HCT116 (cell line): ENCODE results near the gene SNAPC4. TPM values are rescaled to one million over a fixed set of nuclear protein-coding genes. Genes with fewer than 3 reads are reported as not detected.

Experiments
- ATAC-seq: fragments of 200-7000 bp; cut with Tn5 transposase; 2 replicates; pipeline ENCODE4 v1.9.1; 2020; ENCODE audit warnings: mild to moderate bottlenecking, moderate library complexity
- BruUV-seq: library from RNA; stranded (reverse); fragments of 400-500 nt; replicated peaks from 2 replicates; lab custom pipeline; 2021; lab: Mats Ljungman, UMichigan
- CTCF ChIA-PET: fragments of 300-600 bp; sonication (Branson Sonifier 250); formaldehyde crosslinking; loops from one replicate; lab custom pipeline; 2021; ENCODE audit warnings: antibody characterized with exemption; lab: Charles Lee
- POLR2A ChIA-PET: fragments of 300-600, 350-600 bp; sonication (Branson Sonifier 250); formaldehyde crosslinking; loops from one replicate; lab custom pipeline; 2021; ENCODE audit warnings: antibody characterized with exemption; lab: Charles Lee
- RAD21 ChIA-PET, 2 experiments: fragments of 300-600 bp; sonication (Branson Sonifier 250); formaldehyde crosslinking; loops; one replicate each; lab custom pipeline; 2023; ENCODE audit warnings: low total read pairs in 2 of 2; ENCODE audit not compliant: uncharacterized antibody in 2 of 2, unreplicated experiment in 2 of 2, low non-redundant PET in 1 of 2; lab: Charles Lee
- DNase-seq: peaks from one replicate; pipeline ENCODE4 v3.0.0-alpha.2; 2010; ENCODE audit warnings: low read depth, low spot score
- H2AFZ ChIP-seq: fragments of 200-600 bp; shearing (Covaris generic), sonication (generic); 2 replicates; pipeline ENCODE4 v1.6.1; 2017; ENCODE audit warnings: low read depth, mixed run types, mixed read lengths, antibody characterized with exemption, low read length; ENCODE audit not compliant: poor library complexity, severe bottlenecking
- H3K27ac ChIP-seq: 2 replicates; pipeline ENCODE4 v1.5.1; 2012; ENCODE audit warnings: low read depth, low read length
- H3K27me3 ChIP-seq: fragments of 200-600 bp; sonication (generic); 2 replicates; pipeline ENCODE4 v1.6.1; 2016; ENCODE audit warnings: mixed run types, low read length, mixed read lengths; ENCODE audit not compliant: insufficient read depth
- H3K36me3 ChIP-seq, 2 experiments: fragments of 200-500 bp in 1 of 2; fragments of 200-600 bp in 1 of 2; sonication (Bioruptor generic) in 1 of 2; sonication (generic) in 1 of 2; 2 replicates each; pipeline versions ENCODE4 v1.5.1 to v1.6.1; 2014 to 2016; ENCODE audit warnings: low read length in 2 of 2, inconsistent platforms in 1 of 2, mixed read lengths in 1 of 2, mixed run types in 1 of 2; ENCODE audit not compliant: insufficient read depth in 2 of 2, control insufficient read depth in 1 of 2
- H3K4me1 ChIP-seq, 2 experiments: fragments of 200-600 bp in 1 of 2; sonication (generic) in 1 of 2; 2 replicates each; pipeline versions ENCODE4 v1.5.1 to v1.6.1; 2012 to 2017; ENCODE audit warnings: low read length in 2 of 2, inconsistent platforms in 1 of 2, mild to moderate bottlenecking in 1 of 2, mixed read lengths in 1 of 2, mixed run types in 1 of 2, moderate library complexity in 1 of 2; ENCODE audit not compliant: insufficient read depth in 2 of 2, control insufficient read depth in 1 of 2
- H3K4me2 ChIP-seq: fragments of 200-600 bp; sonication (generic); 2 replicates; pipeline ENCODE4 v1.6.1; 2017; ENCODE audit warnings: mixed run types, low read length, mixed read lengths
- H3K4me3 ChIP-seq, 2 experiments: fragments of 200-600 bp in 1 of 2; sonication (generic) in 1 of 2; replicated peaks in 1 of 2; 2 replicates each; pipeline ENCODE4 v1.5.1; 2011 to 2016; ENCODE audit warnings: low read length in 2 of 2, control low read depth in 1 of 2, low read depth in 1 of 2, mild to moderate bottlenecking in 1 of 2, mixed read lengths in 1 of 2, mixed run types in 1 of 2
- H3K79me2 ChIP-seq: fragments of 200-600 bp; sonication (generic); 2 replicates; pipeline ENCODE4 v1.6.1; 2017; ENCODE audit warnings: mild to moderate bottlenecking, mixed run types, low read length, moderate library complexity, mixed read lengths; ENCODE audit not compliant: insufficient read depth
- H3K9ac ChIP-seq: fragments of 200-600 bp; sonication (generic); 2 replicates; pipeline ENCODE4 v1.6.1; 2016; ENCODE audit warnings: low read length, mixed read lengths
- H3K9me2 ChIP-seq: fragments of 200-600 bp; sonication (generic), shearing (Covaris generic); 2 replicates; pipeline ENCODE4 v1.6.1; 2017; ENCODE audit warnings: mixed run types, mild to moderate bottlenecking, moderate library complexity; ENCODE audit not compliant: insufficient read depth
- H3K9me3 ChIP-seq, 2 experiments: fragments of 200-500 bp in 1 of 2; fragments of 200-600 bp in 1 of 2; sonication (Bioruptor generic) in 1 of 2; sonication (generic) in 1 of 2; 2 replicates each; pipeline ENCODE4 v1.6.1; 2014 to 2017; ENCODE audit warnings: low read length in 2 of 2, mixed read lengths in 2 of 2, inconsistent platforms in 1 of 2, low read depth in 1 of 2, mild to moderate bottlenecking in 1 of 2, mixed run types in 1 of 2, moderate library complexity in 1 of 2; ENCODE audit not compliant: control insufficient read depth in 1 of 2, insufficient read depth in 1 of 2
- H4K20me1 ChIP-seq: fragments of 200-600 bp; sonication (generic), shearing (Covaris generic); 2 replicates; pipeline ENCODE4 v1.6.1; 2017; ENCODE audit warnings: mixed run types, mild to moderate bottlenecking, moderate library complexity; ENCODE audit not compliant: insufficient read depth
- CEBPB ChIP-seq: IDR thresholded peaks from 2 replicates; pipeline ENCODE4 v1.6.1; 2012; ENCODE audit warnings: low read depth
- EZH2 ChIP-seq: fragments of 200-600 bp; sonication (generic); IDR thresholded peaks from 2 replicates; pipeline ENCODE4 v1.6.1; 2017; ENCODE audit warnings: antibody characterized with exemption, mixed run types
- FOSL1 ChIP-seq: IDR thresholded peaks from 2 replicates; pipeline ENCODE4 v1.6.1; 2012; ENCODE audit warnings: low read depth
- SP1 ChIP-seq: IDR thresholded peaks from 2 replicates; pipeline ENCODE4 v1.6.1; 2012; ENCODE audit warnings: low read depth
- ZFX ChIP-seq: fragments of 450-650 bp; IDR thresholded peaks from 2 replicates; pipeline ENCODE4 v1.6.1; 2017
- intact Hi-C: fragments of 100-400 bp; cut with micrococcal nuclease; formaldehyde crosslinking; loops from 2 replicates; pipeline ENCODE4 v1.10.0; 2022
- total RNA-seq: library from RNA; stranded (reverse); gene quantifications from one replicate; pipeline ENCODE4 v1.2.1, GENCODE V29; 2021; ENCODE audit not compliant: unreplicated experiment

Gene SNAPC4
- total RNA-seq, 1 experiment from 2014 or later, result 20.4 TPM

- Histone ChIP-seq H3K36me3 (peaks cover 3 to 8% of the 10 kb centered on the region in 2 experiments; a peak in 1 of 4 replicates), H3K79me2 (peaks cover 15% of the 10 kb centered on the region), H3K4me1 (no peaks in the 10 kb centered on the region), H3K9me3 (no peaks in the 10 kb centered on the region), H3K9ac (no peak overlapping the region), H3K4me3 (no peak overlapping the region), H4K20me1 (no peaks in the 10 kb centered on the region), H3K27me3 (no peaks in the 10 kb centered on the region), H3K9me2 (no peaks in the 10 kb centered on the region), H2AFZ (no peak overlapping the region), H3K4me2 (no peak overlapping the region), H3K27ac (no peak overlapping the region)
- CTCF ChIA-PET, result no interaction called here
- no TSS peak for BruUV-seq
- intact Hi-C loops, result no loop called here
- DNase-seq (no peak), ATAC-seq (peak; percentile 45)
- POLR2A ChIA-PET, result no interaction called here
- TF ChIP-seq SP1 (no peak), FOSL1 (no peak), EZH2 (no peak)
- RAD21 ChIA-PET, result no interaction called here
Measured at GRCh38 chr9:136429683-136430491, 29.9 kb upstream of the SNAPC4 start.

DNA sequence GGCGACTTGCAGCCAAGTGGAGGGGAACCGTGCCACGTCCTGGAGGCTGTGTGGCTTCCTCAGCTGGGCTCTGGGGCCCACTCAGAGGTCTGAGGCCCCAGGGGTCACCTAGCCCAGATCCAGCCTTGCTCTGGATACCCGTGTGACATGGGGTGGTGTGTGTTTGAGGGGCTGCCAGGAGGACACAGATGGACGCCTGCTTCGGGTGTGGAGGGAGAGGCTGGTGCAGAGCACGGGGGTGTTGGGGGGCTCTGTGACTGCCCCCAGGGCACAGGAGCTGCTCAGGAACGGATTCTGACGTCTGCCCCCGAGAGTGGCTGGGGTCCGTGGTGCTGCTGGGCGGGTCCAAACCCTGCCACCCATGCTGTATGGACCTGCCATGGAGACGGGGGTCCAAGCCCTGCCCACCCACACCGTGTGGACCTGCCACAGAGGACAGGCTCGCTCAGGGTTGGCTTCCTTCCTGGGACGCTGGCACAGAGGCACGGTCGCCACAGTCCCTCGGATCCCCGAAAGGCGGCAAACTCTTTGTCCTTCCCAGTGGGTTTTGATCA is 29.2 kb upstream of the SNAPC4 start:
- no peak overlapping the region for H3K9ac ChIP-seq
- no peaks in the 10 kb centered on the region for H4K20me1 ChIP-seq
- H3K27me3 ChIP-seq, result no peaks in the 10 kb centered on the region
- ChIA-PET CTCF (no interaction called here), RAD21 (no interaction called here), POLR2A (no interaction called here)
- no peaks in the 10 kb centered on the region for H3K4me1 ChIP-seq
- intact Hi-C loops, result no loop called here
- peaks cover 8% of the 10 kb centered on the region; the same call in 1 of the 2 replicates for H3K79me2 ChIP-seq
- no peaks in the 10 kb centered on the region for H3K9me2 ChIP-seq
- no peaks in the 10 kb centered on the region for H3K9me3 ChIP-seq
- TSS peak; percentile 48 for BruUV-seq
- no peak overlapping the region for H3K4me2 ChIP-seq
- no peak overlapping the region for H3K27ac ChIP-seq
- no peak for ATAC-seq
- DNase-seq, result no peak
- peaks cover 3 to 12% of the 10 kb centered on the region in 2 experiments; a peak in 2 of 4 replicates for H3K36me3 ChIP-seq
- no peak for TF ChIP-seq ZFX
- TF ChIP-seq CEBPB, result no peak
- TF ChIP-seq, all 23 proteins: peak for 0
- Histone ChIP-seq H2AFZ (no peak overlapping the region), H3K4me3 (no peak overlapping the region)
